ENCODE measurements around the gene RPLP1.

DNA sequence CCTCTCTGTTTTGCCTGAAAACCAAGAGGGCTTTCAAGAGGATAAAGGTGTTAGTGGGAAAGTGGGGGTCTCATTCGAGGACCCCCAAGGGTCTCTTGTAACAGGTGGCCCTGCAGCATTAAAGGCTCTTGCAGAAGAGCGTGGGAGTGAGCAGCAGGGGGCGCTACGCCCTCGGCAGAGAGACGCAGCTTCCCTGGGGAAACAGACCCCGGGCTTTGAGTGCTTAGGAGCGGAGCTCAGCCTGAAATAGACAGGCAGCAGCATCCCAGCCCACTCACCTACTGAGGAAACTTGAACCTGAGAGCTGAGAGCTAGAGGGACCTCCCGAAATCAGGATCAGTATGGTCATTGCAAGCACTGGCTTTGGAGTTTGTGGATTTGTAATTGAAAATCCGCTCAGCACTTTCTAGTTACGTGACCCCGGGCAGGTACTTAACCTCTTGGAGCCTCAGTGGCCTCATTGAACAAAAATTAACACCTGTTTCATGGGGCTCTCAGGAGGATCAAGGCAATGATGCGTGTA, 25.7 kb downstream of the RPLP1 start:
- TF ChIP-seq POLR2A (IDR thresholded peaks at IDR 0.05) (no peak), CTCF (IDR thresholded peaks at IDR 0.05 in 4 of 5, conservative IDR thresholded peaks at IDR 0.05 in 1 of 5) (peak; percentile 52 to 80 (median 72))
